Astrocyte of the spinal cord (primary cell): ENCODE results near the gene ADCYAP1.

ENCODE experiments used
- DNase-seq: peaks from one replicate; pipeline ENCODE4 v3.0.0; 2011; ENCODE audit warnings: low read depth, low spot score
- H3K4me3 ChIP-seq: 2 replicates; pipeline ENCODE4 v1.5.1; 2011; ENCODE audit warnings: low read depth, mild to moderate bottlenecking, low read length, moderate library complexity
- CTCF ChIP-seq: IDR thresholded peaks from 2 replicates; pipeline ENCODE4 v1.5.1; 2012; ENCODE audit warnings: low read depth, mild to moderate bottlenecking, low read length, inconsistent platforms
- in situ Hi-C: cut with HindIII; loops from 2 replicates; pipeline ENCODE4 v1.10.0; 2017; ENCODE audit warnings: low sequenced_read_pairs

ADCYAP1 gene

GRCh38 chr18:886076-886475, 18.6 kb upstream of the ADCYAP1 start:
- in situ Hi-C loops = no loop called here
- TF ChIP-seq CTCF = no peak
- H3K4me3 ChIP-seq = no peak overlapping the region
- DNase-seq = no peak

GRCh38 chr18:887716-888115, 17.0 kb upstream of the ADCYAP1 start:
- no peak overlapping the region for H3K4me3 ChIP-seq
- in situ Hi-C loops = no loop called here
- no peak for DNase-seq
- no peak for TF ChIP-seq CTCF

GRCh38 chr18:892316-892715, 12.4 kb upstream of the ADCYAP1 start:
- no peak for DNase-seq
- in situ Hi-C loops = no loop called here
- no peak for TF ChIP-seq CTCF
- H3K4me3 ChIP-seq = no peak overlapping the region

GRCh38 chr18:896315-896714, 8.4 kb upstream of the ADCYAP1 start:
- TF ChIP-seq CTCF = no peak
- no peak overlapping the region for H3K4me3 ChIP-seq
- in situ Hi-C loops = no loop called here
- no peak for DNase-seq

GRCh38 chr18:901761-902160, 2.9 kb upstream of the ADCYAP1 start:
- no peak for DNase-seq
- no peak for TF ChIP-seq CTCF
- no peak overlapping the region for H3K4me3 ChIP-seq
- in situ Hi-C loops = no loop called here

GRCh38 chr18:902229-902628, 2.4 kb upstream of the ADCYAP1 start:
- H3K4me3 ChIP-seq = no peak overlapping the region
- no peak for DNase-seq
- peak; percentile 20 for TF ChIP-seq CTCF
- in situ Hi-C loops = no loop called here

GRCh38 chr18:903701-904100, 970 bp upstream of the ADCYAP1 start:
- peak; percentile 57 for DNase-seq
- in situ Hi-C loops = no loop called here
- TF ChIP-seq CTCF = no peak
- no peak overlapping the region for H3K4me3 ChIP-seq
